Memory B cell (primary cell): Measurements from ENCODE around the gene PLAGL2.
A peak's percentile ranks its signal among the peaks of the same experiment; 100 is the strongest.

Source experiments
- ATAC-seq: fragments of 150-1000 bp; cut with Tn5 transposase; 2 replicates; pipeline ENCODE4 v1.10.0; 2021; ENCODE audit warnings: low read depth, mild to moderate bottlenecking, moderate library complexity
- DNase-seq, 2 donors: peaks; one replicate each; pipeline ENCODE4 v3.0.0; 2022; ENCODE audit warnings: low spot score in 2 of 2
- H3K27ac Mint-ChIP-seq: one replicate; pipeline ENCODE4 v1.8.0; 2022; ENCODE audit warnings: mild to moderate bottlenecking, moderate library complexity, mixed read lengths
- H3K27me3 Mint-ChIP-seq: one replicate; pipeline ENCODE4 v1.8.0; 2022; ENCODE audit warnings: mixed read lengths
- H3K36me3 Mint-ChIP-seq: one replicate; pipeline ENCODE4 v1.8.0; 2022; ENCODE audit warnings: mild to moderate bottlenecking, mixed read lengths
- H3K4me1 Mint-ChIP-seq: one replicate; pipeline ENCODE4 v1.8.0; 2022; ENCODE audit warnings: mixed read lengths
- H3K4me3 Mint-ChIP-seq: one replicate; pipeline ENCODE4 v1.8.0; 2022; ENCODE audit warnings: mild to moderate bottlenecking, moderate library complexity, mixed read lengths
- H3K9me3 Mint-ChIP-seq: one replicate; pipeline ENCODE4 v1.8.0; 2022; ENCODE audit warnings: mixed read lengths

PLAGL2 gene

GRCh38 chr20:32224463-32224862 lies 16.9 kb upstream of the PLAGL2 start:
- no peak for DNase-seq
- H3K4me3 Mint-ChIP-seq = no peak overlapping the region
- H3K36me3 Mint-ChIP-seq = peaks cover 34% of the 10 kb centered on the region
- H3K9me3 Mint-ChIP-seq = no peaks in the 10 kb centered on the region
- no peak for ATAC-seq
- H3K4me1 Mint-ChIP-seq = peaks cover 2% of the 10 kb centered on the region
- H3K27me3 Mint-ChIP-seq = no peaks in the 10 kb centered on the region
- H3K27ac Mint-ChIP-seq = no peak overlapping the region

- DNase-seq (no peak), ATAC-seq (no peak)
- Mint-ChIP-seq H3K4me3 (no peak overlapping the region), H3K9me3 (no peaks in the 10 kb centered on the region), H3K4me1 (no peaks in the 10 kb centered on the region), H3K36me3 (peaks cover 36% of the 10 kb centered on the region), H3K27ac (no peak overlapping the region), H3K27me3 (no peaks in the 10 kb centered on the region)
Measured at GRCh38 chr20:32218156-32218900, 10.8 kb upstream of the PLAGL2 start.

GRCh38 chr20:32216179-32217142 lies 8.9 kb upstream of the PLAGL2 start:
- no peaks in the 10 kb centered on the region for H3K27me3 Mint-ChIP-seq
- H3K36me3 Mint-ChIP-seq = peaks cover 38% of the 10 kb centered on the region
- DNase-seq (no peak), ATAC-seq (no peak)
- H3K4me3 Mint-ChIP-seq = no peak overlapping the region
- H3K27ac Mint-ChIP-seq = no peak overlapping the region
- no peaks in the 10 kb centered on the region for H3K9me3 Mint-ChIP-seq
- H3K4me1 Mint-ChIP-seq = peaks cover 8% of the 10 kb centered on the region

GRCh38 chr20:32215729-32216128 lies 8.2 kb upstream of the PLAGL2 start:
- H3K27me3 Mint-ChIP-seq = no peaks in the 10 kb centered on the region
- no peak overlapping the region for H3K4me3 Mint-ChIP-seq
- no peak overlapping the region for H3K27ac Mint-ChIP-seq
- peaks cover 35% of the 10 kb centered on the region for H3K36me3 Mint-ChIP-seq
- peaks cover 9% of the 10 kb centered on the region for H3K4me1 Mint-ChIP-seq
- H3K9me3 Mint-ChIP-seq = no peaks in the 10 kb centered on the region
- DNase-seq (no peak), ATAC-seq (no peak)

GRCh38 chr20:32215147-32215546 lies 7.6 kb upstream of the PLAGL2 start:
- H3K4me3 Mint-ChIP-seq = no peak overlapping the region
- H3K9me3 Mint-ChIP-seq = no peaks in the 10 kb centered on the region
- peaks cover 10% of the 10 kb centered on the region for H3K4me1 Mint-ChIP-seq
- H3K27me3 Mint-ChIP-seq = no peaks in the 10 kb centered on the region
- H3K27ac Mint-ChIP-seq = no peak overlapping the region
- ATAC-seq (no peak), DNase-seq (no peak)
- peaks cover 34% of the 10 kb centered on the region for H3K36me3 Mint-ChIP-seq

- ATAC-seq (no peak), DNase-seq (no peak)
- Mint-ChIP-seq H3K4me3 (no peak overlapping the region), H3K4me1 (peaks cover 21% of the 10 kb centered on the region), H3K36me3 (peaks cover 24% of the 10 kb centered on the region), H3K27me3 (no peaks in the 10 kb centered on the region), H3K9me3 (no peaks in the 10 kb centered on the region), H3K27ac (no peak overlapping the region)
Measured at GRCh38 chr20:32213870-32214269, 6.3 kb upstream of the PLAGL2 start.

GRCh38 chr20:32209850-32210605 lies 2.5 kb upstream of the PLAGL2 start:
- H3K4me3 Mint-ChIP-seq = no peak overlapping the region
- ATAC-seq (no peak), DNase-seq (no peak)
- H3K9me3 Mint-ChIP-seq = no peaks in the 10 kb centered on the region
- peaks cover 7% of the 10 kb centered on the region for H3K36me3 Mint-ChIP-seq
- H3K27me3 Mint-ChIP-seq = no peaks in the 10 kb centered on the region
- no peak overlapping the region for H3K27ac Mint-ChIP-seq
- H3K4me1 Mint-ChIP-seq = peaks cover 42% of the 10 kb centered on the region

GRCh38 chr20:32208499-32209154 lies 1.1 kb upstream of the PLAGL2 start:
- Mint-ChIP-seq H3K4me3 (peak overlapping the region; percentile 87), H3K4me1 (peaks cover 51% of the 10 kb centered on the region), H3K27me3 (no peaks in the 10 kb centered on the region), H3K36me3 (peaks cover 7% of the 10 kb centered on the region), H3K27ac (peak overlapping the region; percentile 71), H3K9me3 (no peaks in the 10 kb centered on the region)
- DNase-seq (no peak), ATAC-seq (no peak)

GRCh38 chr20:32206760-32207625 lies 550 bp downstream of the PLAGL2 start:
- Mint-ChIP-seq H3K4me1 (peaks cover 55% of the 10 kb centered on the region), H3K9me3 (no peaks in the 10 kb centered on the region), H3K4me3 (peak overlapping the region; percentile 95), H3K27ac (peak overlapping the region; percentile 93), H3K36me3 (peaks cover 9% of the 10 kb centered on the region), H3K27me3 (no peaks in the 10 kb centered on the region)
- DNase-seq (no peak), ATAC-seq (peak; percentile 2)

- peaks cover 5% of the 10 kb centered on the region for H3K36me3 Mint-ChIP-seq
- ATAC-seq = no peak
- no peak for DNase-seq
- no peaks in the 10 kb centered on the region for H3K27me3 Mint-ChIP-seq
- H3K9me3 Mint-ChIP-seq = no peaks in the 10 kb centered on the region
- peak overlapping the region; percentile 93 for H3K27ac Mint-ChIP-seq
- peaks cover 49% of the 10 kb centered on the region for H3K4me1 Mint-ChIP-seq
- H3K4me3 Mint-ChIP-seq = peak overlapping the region; percentile 95
Measured at GRCh38 chr20:32205843-32206759, 1.4 kb downstream of the PLAGL2 start.

- Mint-ChIP-seq H3K9me3 (no peaks in the 10 kb centered on the region), H3K27me3 (no peaks in the 10 kb centered on the region), H3K4me1 (peaks cover 49% of the 10 kb centered on the region), H3K36me3 (peaks cover 5% of the 10 kb centered on the region), H3K27ac (peak overlapping the region; percentile 8), H3K4me3 (no peak overlapping the region)
- ATAC-seq (no peak), DNase-seq (no peak)
Measured at GRCh38 chr20:32205110-32205842, 2.3 kb downstream of the PLAGL2 start.
